GM18873 (cell line): ENCODE measurements around the gene JPT2.

Experiments
- ATAC-seq: cut with Tn5 transposase; IDR thresholded peaks from one replicate; pipeline ENCODE4 v1.9.1; 2021; ENCODE audit warnings: mild to moderate bottlenecking, moderate library complexity, moderate number of reproducible peaks; ENCODE audit not compliant: unreplicated experiment, low FRiP score

Gene JPT2

GRCh38 chr16:1651094-1651973, 26.7 kb upstream of the JPT2 start:
- no peak for ATAC-seq

GRCh38 chr16:1651974-1652312, 26.1 kb upstream of the JPT2 start:
- ATAC-seq, result no peak

DNA sequence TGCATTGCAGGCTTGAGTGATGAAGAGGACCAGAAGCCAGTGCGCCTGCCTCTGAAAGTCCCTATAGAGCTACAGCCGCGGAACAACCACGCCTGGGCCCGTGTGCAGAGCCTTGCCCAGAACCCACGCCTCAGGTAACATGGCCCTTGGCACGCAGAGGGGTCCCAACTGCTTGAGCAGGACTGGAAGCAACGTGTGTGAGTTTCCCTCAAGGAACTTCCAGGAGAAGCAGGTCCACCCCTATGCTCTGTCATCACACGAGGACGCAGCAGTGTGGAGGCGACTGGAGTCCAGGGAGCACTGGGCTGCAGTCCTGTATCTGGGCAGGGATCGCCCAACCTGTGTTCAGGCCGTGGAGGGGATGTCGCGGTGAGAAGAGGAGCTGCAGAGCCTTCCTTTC, 25.1 kb upstream of the JPT2 start:
- no peak for ATAC-seq

- no peak for ATAC-seq
These were observed 23.4 kb upstream of the JPT2 start for GRCh38 chr16:1654505-1655268.

DNA sequence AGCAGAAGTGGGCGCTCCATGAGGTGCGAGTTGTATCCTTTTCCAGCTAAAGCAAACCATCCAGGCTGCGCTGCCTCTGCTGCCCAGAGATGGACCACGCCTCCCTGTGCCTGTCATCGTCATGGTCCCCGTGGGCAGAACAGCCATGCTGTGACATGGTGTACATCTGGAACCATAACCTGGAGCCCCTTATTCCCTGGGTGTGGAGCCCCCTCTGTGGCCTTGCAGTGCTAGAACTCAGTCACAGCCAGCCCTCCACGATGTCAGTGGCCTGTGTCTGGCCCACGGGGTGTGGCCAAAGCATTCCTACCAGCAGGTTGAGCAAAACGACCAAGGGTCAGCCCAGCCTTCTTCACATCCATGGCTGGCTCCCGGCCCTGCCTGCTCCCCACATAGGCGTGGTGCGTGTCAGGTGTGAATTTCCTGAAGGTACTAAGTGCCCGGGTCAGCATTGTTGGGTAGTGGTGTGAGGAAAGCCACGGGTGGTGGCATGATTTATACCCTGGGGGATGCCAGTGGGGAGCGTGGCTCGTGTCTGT, 22.7 kb upstream of the JPT2 start:
- no peak for ATAC-seq

DNA sequence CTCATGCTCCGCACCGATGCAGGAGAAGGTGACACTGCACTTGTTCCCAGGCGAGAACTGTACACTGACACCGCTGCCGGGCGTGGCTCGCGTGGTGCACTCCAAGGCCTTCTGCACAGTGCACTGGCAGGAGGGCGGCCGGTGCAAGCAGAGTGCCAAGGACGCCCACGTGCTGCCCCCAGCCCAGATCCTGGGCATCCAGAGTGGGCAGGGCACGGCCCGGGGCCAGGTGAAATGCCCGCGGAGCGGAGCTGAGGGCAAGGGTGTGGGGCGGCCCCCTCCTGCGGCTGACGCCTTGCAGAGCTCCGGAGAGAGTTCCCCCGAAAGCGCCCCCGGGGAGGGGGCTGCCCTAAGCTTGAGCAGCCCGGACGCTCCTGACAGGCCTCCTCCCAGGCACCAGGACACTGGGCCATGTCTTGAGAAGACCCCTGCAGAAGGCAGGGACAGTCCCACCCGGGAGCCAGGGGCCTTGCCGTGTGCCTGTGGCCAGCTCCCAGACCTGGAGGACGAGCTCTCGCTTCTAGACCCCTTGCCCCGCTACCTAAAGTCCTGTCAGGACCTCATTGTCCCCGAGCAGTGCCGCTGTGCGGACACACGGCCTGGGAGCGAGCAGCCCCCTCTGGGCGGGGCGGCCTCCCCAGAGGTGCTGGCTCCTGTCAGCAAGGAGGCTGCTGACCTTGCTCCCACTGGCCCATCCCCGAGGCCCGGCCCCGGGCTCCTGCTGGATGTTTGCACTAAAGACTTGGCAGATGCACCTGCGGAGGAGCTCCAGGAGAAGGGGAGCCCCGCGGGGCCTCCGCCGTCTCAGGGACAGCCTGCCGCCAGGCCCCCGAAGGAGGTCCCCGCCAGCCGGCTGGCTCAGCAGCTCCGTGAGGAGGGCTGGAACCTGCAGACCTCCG, 21.9 kb upstream of the JPT2 start:
- no peak for ATAC-seq

GRCh38 chr16:1656808-1657617, 21.1 kb upstream of the JPT2 start:
- no peak for ATAC-seq

GRCh38 chr16:1657841-1658240, 20.2 kb upstream of the JPT2 start:
- ATAC-seq, result no peak

- ATAC-seq, result no peak
These were observed 19.0 kb upstream of the JPT2 start for GRCh38 chr16:1659031-1659430.

GRCh38 chr16:1661826-1662225, 16.3 kb upstream of the JPT2 start:
- no peak for ATAC-seq

GRCh38 chr16:1662543-1662942, 15.5 kb upstream of the JPT2 start:
- no peak for ATAC-seq

DNA sequence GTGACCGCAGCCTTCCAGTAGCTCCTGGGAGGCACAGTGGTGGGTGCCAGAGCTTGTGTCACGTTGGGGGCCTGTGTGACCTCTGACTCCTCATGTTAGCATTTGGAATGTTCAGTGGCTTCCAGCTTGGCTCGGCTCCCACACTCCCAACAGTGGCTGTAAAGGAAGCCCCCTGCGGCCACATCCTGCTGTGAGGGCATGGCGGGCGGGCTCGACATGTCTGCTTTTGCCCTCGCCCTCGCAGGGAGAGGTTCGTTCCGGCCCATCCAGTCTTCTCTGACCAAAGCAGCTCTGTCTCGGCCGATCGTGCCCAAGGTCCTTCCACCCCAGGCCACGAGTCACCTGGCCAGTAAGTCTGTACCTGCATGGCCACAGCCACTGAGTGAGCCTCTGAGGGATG, 12.2 kb upstream of the JPT2 start:
- no peak for ATAC-seq

- ATAC-seq, result no peak
These were observed 11.8 kb upstream of the JPT2 start for GRCh38 chr16:1666316-1666715.

DNA sequence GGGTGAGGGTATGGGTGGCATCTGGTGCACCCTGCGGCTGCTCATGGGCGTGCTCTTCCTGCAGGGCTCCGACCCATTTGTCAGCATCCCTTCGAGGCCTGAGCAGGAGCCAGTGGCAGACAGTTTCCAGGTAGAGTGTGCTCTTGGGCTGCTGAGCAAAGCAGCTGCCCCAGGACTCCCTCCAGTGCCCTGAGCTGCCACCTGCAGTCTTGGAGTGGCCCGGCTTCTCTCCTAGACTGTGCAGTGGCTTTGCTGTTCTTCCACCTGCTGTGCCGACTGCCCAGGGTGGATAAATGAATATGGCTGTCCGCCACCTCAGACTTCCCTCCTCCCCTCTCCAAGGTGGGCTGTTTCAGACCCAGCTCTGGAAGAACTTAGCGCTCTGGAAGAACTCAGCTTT, 10.8 kb upstream of the JPT2 start:
- ATAC-seq, result no peak

DNA sequence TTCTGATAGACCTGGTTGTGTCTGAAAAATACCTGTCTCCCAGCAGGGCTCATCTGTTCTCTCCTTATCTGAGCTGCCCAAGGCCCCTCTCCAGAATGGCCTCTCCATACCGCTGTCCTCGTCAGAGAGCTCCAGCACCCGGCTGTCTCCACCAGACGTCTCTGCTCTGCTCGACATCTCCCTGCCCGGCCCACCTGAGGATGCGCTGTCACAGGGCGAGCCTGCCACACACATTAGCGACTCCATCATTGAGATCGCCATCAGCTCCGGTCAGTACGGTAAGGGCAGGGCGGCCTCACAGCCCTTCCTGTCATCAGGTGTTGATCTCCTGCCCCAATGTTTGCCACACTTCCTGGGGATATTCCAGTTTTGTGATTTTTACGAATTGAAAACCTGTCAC, 10.2 kb upstream of the JPT2 start:
- ATAC-seq, result no peak

DNA sequence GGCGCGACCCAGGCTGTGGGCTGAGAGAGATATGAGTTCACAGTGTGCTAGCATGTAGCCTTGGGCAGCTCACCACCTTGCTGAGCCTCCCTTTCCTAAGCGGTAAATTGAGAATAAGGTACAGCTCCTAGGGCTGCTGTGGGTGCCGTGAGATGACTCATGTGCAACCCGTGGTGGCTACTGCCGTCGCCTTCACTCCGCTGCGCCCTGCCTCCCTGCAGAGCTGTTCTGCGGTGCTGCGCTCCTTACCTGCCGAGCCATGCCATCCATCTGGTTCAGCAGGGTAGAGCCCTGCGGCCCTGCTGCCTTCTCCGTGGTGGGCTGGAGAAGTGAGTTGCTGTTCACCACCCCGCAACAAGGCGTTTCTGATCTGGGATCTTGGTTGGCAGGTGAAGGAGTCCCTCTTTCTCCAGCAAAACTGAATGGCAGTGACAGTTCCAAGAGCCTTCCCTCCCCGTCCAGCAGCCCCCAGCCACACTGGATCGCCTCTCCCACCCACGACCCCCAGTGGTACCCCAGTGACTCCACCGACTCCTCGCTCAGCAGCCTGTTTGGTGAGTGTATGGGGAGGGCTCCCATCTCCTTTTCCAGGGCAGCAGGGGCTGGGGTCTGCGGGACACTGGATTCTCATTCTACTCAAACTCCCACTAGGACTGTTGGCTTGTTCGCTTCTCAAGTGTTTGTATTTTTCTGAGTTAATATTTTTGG, 9.3 kb upstream of the JPT2 start:
- no peak for ATAC-seq

GRCh38 chr16:1669698-1670097, 8.4 kb upstream of the JPT2 start:
- no peak for ATAC-seq

GRCh38 chr16:1670371-1670770, 7.7 kb upstream of the JPT2 start:
- ATAC-seq, result no peak

DNA sequence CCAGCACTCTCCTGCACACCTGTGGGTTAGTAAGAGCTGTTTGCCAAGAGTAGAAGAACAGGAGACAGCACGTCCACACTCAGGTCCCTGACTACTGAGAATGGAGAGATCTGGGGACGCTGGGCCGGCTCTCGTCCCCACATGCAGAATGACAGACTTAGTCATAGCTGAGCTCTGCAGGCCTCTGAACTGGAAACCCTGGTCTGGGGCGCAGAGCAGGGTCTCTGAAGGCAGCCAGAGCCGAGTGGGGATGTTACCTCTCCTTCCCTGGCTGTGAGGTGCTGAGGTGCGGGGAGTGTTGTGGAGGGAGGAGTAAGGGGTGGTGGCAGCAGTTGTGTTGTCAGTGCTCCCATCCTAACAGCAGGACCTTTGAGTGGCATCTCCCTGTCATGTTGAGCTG, 7.2 kb upstream of the JPT2 start:
- ATAC-seq, result no peak
